GM11168 (cell line): ENCODE results near the gene VARS2.
"Not testable (repeated sequence)": the region's sequence is repeated elsewhere in the genome, so short reads cannot be mapped to it uniquely, and the experiment has no call there.

Experiments
- in situ Hi-C: fragments of 300-500 bp; cut with MboI; formaldehyde crosslinking; loops from one replicate; pipeline ENCODE4 v1.12.0; 2022; ENCODE audit warnings: low sequenced_read_pairs; ENCODE audit not compliant: unreplicated experiment

The VARS2 gene

DNA sequence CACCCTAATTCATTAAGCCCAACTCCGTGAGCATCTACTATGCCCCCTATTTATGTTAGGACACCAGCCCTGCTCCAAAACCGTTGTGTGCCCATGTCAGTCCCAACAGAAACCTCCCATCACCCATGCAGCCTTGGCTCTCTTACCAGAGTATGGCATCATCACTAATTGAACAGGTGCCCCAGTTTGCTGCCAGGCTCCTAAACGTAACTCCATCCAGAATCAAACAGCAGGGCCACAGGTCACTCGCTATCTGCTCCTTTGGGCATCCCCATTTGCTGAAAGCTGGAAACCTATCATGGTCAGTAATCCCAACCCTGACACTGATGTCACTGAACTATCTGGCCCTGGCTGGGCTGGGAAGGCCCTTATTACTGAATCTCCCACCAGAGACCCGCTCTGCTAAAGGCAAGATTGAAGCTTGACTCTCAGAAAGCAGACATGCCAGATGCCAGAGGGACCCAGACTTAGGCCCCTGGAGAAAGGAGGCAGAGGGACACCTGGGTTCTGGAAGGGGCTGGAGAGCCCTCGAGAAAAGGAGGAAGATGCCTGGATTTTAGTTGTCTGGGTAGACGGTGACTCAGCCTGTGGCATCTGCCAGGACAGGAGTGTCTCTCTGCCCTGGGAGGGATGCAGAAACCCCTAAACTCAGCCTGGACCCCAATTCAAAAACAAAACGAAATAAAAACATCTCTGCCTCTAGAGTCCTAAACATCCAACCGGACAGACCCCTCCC is 40.8 kb downstream of the VARS2 start:
- in situ Hi-C loops = no loop called here

- in situ Hi-C loops = no loop called here
Observed at GRCh38 chr6:30955367-30956042, 41.5 kb downstream of the VARS2 start.

- in situ Hi-C loops = no loop called here
Observed at GRCh38 chr6:30957716-30958115, 43.7 kb downstream of the VARS2 start.

GRCh38 chr6:30960907-30961673 is 47.1 kb downstream of the VARS2 start:
- in situ Hi-C loops = no loop called here

DNA sequence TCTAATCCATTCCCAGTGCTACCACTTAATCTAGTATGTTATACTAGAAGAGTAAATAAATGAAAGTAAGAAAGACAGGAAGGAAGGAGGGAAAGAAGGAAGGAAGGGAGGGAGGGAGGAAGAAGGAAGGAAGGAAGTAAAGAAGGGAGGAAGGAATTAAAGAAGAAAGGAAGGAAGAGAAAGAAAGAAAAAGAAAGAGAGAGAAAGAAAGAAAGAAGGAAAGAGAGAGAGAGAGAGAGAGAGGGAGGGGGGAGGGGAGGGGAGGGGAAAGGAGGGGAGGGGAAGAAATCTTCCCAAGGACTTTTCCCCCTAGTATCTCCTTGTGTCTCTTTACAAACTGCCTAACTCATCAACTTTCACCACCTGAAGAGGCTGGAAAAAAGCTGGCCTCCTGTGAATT is 48.7 kb downstream of the VARS2 start:
- in situ Hi-C loops = no loop called here

DNA sequence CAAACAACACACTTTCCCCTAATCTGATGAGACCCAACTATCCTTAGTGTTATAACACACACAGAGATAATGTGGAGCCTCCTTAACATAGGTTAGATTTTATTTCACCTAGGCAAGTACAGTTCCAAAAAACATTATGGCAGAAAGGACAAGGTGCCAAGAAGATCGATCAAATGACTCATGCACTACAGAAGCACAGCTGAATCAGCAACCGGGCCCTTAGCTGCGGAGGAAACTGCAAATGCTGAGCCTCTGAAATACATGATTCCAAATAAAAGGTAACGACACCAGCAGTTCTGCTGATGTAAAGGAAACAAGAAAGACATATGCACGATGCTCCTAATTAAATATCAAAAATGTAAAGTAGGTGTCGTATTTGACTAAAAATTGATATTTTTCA is 49.6 kb downstream of the VARS2 start:
- in situ Hi-C loops = no loop called here

- in situ Hi-C loops = no loop called here
Observed at GRCh38 chr6:30964075-30964474, 50.0 kb downstream of the VARS2 start.

DNA sequence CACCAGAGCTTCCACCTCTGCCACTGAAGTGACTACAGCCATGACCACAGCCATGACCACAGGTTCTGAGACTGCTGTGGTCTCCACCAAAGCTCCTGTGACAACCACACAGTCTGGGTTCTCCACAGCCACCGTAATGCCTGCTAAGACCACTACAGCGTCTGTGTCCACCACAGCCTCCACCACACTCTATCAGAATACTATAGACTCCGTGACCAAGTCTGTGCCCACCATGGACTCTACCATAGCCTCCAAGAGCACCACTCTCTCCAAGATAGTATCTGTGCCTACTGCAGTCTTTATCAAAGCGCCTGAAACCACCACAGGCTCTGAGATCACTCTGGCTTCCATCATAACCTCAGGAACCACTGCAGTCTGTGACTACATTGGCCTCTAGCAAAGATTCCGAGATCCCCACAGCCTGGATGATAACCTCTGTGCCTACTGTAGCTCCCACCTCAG is 51.1 kb downstream of the VARS2 start:
- in situ Hi-C loops = no loop called here

DNA sequence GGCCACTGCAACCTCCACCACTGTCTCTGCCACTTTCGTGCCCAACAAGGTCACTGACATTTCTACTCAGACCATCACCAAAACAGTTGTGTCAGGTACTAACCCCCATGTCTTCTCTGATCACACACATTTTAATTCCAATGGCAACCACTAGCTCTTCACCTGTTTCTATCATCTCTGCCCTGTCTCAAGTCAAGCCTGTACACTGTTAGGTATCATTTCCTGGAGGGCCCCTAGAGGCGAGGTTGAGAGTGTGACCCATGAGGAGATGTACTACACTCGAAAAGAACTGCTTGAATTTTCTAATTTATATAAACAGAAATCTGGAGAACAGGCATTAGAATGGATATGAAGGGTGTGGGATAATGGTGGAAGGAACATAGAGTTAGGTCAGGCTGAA is 52.1 kb downstream of the VARS2 start:
- in situ Hi-C loops = no loop called here

DNA sequence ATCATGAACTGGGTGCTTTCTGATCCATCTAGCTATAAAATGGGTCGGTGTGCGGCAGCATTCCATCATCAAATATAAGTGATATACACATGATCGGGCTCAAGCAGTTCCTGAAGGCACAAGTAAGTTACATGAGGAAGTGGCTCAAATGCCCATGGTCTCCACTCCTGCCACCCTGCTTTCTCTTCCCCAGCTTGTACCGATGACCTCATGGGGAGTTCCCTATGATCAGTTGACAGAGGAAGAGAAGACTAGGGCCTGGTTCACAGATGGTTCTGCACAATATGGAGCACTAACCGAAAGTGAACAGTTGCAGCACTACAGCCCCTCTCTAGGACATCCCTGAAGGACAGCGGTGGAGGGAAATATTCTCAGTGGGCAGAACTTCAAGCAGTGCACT is 55.1 kb downstream of the VARS2 start:
- in situ Hi-C loops = not testable (repeated sequence)

DNA sequence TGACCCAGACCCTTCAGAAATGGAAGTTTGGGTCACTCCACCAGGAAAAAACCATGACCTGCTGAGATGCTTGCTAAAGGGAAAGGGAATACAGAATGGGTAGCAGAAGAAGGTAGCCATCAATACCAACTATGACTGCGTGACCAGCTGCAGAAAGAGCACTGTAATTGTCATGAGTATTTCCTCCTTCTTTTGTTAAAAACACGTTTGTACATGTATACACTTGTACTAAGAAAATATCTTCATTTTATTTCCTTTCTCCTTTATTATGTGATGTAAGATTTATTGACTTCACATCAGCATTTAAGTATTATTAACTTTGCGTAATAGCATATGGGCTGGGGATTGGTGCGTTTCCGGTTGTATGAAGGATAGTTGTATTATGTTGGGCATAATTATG is 56.9 kb downstream of the VARS2 start:
- in situ Hi-C loops = no loop called here

DNA sequence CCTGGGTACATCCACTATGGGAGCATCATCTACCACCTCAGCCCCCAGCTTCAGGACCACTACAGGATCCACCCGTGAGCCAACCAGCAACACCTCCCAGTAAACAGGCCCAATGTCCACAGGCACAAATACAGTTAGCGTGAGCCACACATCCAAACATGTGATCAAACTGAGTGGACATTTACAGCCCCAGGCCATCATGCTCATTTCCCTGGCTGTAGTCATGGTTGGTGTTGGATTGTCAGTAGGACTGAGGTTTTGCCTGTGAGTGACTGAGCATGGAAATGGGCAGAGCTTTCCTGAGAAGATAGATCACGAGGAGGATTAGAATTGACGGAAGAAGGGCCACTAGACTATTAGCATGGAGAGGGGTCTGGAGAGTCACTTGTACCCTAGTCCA is 58.8 kb downstream of the VARS2 start:
- in situ Hi-C loops = no loop called here

DNA sequence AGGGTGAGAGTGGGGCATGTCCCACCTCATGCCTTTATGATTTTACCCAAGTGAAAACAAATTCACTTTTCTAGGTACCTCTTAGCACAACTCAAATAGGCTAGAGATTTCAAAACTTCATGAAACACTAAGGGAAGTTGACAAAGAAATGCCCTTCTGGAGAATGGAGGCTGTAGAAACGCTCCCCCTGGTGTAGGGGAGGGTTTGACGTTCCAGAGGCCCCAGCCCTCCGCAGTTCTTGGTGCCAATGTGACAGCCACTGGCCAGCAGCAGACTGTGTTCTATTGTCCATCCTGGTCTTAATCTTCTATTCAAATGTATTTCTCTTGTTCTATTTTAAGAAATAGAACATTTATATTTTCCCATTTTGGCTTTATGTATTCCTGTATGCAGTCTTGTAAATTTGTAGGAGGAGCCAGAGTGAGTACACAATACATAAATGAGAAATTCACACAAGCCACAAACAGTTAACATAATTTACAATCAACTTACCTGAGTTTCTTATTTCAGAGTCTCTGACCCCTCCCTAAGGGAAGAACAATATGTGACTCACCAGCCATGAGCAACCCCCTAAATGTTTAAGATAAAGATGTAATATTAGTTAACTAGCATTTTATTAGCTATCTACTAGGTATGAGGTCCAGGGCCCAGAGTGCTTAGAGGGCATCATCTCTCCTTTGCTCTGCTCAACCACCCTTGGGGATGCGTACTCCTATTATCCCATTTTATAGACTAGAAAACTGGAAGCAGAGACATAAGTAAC is 60.6 kb downstream of the VARS2 start:
- in situ Hi-C loops = no loop called here
